ENCODE results near the gene RLN3. TPM values are rescaled to one million over a fixed set of nuclear protein-coding genes. Genes with fewer than 3 reads are reported as not detected.

Gene RLN3
- total RNA-seq, 2 donors from 2014 or later: not detected

DNA sequence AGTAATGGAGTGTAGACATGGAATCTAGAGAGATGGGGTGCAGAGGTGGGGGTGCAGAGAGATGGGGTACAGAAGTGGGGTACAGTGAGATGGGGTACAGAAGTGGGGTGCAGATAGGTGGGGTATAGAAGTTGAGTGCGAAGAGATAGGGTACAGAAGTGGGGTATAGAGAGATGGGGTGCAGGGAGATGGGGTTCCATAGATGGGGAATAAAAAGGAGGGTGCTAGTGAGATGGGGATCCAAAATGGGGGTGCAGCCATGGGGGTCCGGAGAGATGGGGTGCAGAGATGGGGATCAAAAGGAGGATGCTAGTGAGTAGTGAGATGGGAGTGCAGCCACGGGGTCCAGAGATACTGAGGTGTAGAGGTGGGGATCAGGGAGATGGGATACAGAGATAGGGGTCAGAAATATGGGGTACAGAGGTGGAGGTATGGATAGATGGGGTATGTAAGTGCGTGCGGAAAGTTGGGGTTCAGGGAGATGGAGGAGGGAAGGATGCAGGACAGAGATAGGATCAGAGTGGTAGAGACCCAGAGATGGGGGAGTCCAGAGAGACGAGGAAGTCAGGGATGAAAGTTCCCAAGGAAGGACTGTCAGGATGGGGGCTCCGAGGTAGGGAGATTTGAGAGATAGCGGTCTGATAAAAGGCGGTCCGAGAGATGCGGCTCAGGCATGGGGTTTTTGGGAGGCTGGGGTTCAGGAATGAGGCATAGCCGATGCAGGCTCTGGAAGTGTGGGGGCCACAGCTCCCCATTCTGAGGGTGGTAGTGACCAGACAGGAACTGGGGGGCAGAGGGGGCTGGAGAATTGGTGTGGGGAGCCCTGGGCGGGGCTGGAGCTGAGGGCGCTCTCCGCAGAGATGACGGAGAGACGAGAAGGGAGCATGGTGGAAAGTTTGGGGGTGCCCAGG, 30.5 kb downstream of the RLN3 start:
- TF ChIP-seq, protein P1, sequence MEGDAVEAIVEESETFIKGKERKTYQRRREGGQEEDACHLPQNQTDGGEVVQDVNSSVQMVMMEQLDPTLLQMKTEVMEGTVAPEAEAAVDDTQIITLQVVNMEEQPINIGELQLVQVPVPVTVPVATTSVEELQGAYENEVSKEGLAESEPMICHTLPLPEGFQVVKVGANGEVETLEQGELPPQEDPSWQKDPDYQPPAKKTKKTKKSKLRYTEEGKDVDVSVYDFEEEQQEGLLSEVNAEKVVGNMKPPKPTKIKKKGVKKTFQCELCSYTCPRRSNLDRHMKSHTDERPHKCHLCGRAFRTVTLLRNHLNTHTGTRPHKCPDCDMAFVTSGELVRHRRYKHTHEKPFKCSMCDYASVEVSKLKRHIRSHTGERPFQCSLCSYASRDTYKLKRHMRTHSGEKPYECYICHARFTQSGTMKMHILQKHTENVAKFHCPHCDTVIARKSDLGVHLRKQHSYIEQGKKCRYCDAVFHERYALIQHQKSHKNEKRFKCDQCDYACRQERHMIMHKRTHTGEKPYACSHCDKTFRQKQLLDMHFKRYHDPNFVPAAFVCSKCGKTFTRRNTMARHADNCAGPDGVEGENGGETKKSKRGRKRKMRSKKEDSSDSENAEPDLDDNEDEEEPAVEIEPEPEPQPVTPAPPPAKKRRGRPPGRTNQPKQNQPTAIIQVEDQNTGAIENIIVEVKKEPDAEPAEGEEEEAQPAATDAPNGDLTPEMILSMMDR (IDR thresholded peaks at IDR 0.05): no peak
- Histone ChIP-seq H3K9me3 (no peaks in the 10 kb centered on the region), H3K27me3 (no peaks in the 10 kb centered on the region), H3K4me1 (peaks cover 0 to 15% of the 10 kb centered on the region in 2 donors), H3K4me3 (no peak overlapping the region), H3K36me3 (no peaks in the 10 kb centered on the region), H3K27ac (no peak overlapping the region)
- no peak for DNase-seq (ENCODE audit: low spot score)

DNA sequence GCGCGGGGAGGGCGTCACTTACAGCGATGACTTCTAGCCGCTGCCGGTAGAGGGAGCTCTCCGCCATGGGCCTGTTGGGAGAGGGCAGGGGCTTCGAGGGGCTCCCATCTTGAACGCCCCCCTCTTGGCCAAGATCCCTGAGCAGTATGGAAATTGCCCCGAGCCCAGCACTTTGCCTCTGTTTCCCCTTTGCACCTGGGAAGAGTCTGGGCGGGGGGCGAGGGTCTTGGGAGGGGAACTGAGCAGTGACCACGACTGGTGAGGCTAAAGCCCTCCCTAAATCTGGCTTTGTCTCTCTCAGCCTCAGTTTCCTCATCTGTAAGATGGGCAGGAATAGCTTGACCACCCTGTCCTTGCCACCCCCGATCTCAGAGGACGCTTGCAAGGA, 31.1 kb downstream of the RLN3 start:
- Histone ChIP-seq H3K4me1 (peaks cover 0 to 15% of the 10 kb centered on the region in 2 donors), H3K4me3 (no peak overlapping the region), H3K36me3 (no peaks in the 10 kb centered on the region), H3K27ac (no peak overlapping the region), H3K9me3 (no peaks in the 10 kb centered on the region), H3K27me3 (no peaks in the 10 kb centered on the region)
- TF ChIP-seq, protein P1 (IDR thresholded peaks at IDR 0.05): peak; percentile 48 to 71
- DNase-seq (ENCODE audit: low spot score): no peak

DNA sequence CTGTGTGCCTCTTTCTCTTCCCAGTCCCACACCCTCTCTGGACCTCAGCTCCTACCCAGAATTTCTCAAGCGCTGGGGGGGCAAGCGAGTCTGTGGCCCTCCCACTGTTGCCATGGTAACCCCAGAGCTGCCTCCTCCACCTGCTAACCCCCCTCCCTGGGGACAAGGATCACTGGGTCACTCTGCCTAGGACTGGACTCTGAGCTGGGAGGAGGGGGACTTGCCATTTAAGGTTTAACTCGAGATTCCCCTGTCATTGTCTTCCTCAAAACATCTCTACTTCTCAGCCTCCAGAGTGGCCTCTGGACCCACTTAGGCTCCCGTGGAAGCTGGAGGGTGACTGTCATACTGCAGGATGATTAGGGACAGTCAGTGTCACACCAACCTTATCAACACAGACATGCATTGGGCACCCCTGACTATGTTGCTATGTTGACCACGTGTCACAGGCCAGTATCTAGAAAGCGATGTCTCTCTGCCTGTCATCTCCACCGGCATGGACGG, 31.8 kb downstream of the RLN3 start:
- peaks cover 0 to 15% of the 10 kb centered on the region in 2 donors for H3K4me1 ChIP-seq
- DNase-seq (ENCODE audit: low spot score): no peak
- no peaks in the 10 kb centered on the region for H3K9me3 ChIP-seq
- no peaks in the 10 kb centered on the region for H3K36me3 ChIP-seq
- no peak overlapping the region for H3K27ac ChIP-seq
- TF ChIP-seq, protein P1 (IDR thresholded peaks at IDR 0.05): no peak
- no peaks in the 10 kb centered on the region for H3K27me3 ChIP-seq
- no peak overlapping the region for H3K4me3 ChIP-seq

DNA sequence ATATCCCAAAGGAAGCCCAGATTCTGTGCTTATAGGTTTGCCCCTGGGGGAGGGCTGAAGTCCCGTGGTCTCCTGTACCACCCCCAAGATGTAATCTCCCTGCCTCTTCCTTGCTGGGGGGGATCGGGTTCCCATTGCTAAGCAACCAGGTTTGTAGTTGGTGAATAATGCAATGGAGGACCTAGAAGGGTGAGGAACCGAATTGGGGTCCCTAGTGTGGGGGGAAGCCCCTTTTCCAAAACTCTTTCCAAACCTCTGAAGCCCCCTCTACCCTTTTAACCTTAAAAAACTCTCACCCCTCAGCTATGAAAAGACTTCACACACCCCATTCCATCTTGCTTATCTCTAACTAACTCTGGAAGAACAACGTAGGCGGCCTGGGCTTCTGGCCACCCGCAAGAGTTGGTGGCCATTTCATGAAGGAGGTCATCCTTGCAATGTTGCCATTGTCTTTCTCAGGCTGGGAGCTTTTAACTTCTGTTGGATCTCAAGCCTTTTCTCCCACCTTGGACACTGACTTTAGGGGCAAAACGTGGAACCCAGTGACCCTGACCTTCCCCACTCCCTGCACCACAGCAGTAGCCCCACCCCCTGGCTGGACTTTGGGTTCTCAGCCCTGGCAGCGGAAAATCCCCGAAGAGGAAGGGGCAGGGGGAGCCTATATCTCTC, 33.3 kb downstream of the RLN3 start:
- Histone ChIP-seq H3K27me3 (no peaks in the 10 kb centered on the region), H3K27ac (no peak overlapping the region), H3K9me3 (no peaks in the 10 kb centered on the region), H3K36me3 (no peaks in the 10 kb centered on the region), H3K4me1 (peaks cover 0 to 15% of the 10 kb centered on the region in 2 donors), H3K4me3 (no peak overlapping the region)
- DNase-seq (ENCODE audit: low spot score): no peak
- TF ChIP-seq, protein P1 (IDR thresholded peaks at IDR 0.05): no peak

DNA sequence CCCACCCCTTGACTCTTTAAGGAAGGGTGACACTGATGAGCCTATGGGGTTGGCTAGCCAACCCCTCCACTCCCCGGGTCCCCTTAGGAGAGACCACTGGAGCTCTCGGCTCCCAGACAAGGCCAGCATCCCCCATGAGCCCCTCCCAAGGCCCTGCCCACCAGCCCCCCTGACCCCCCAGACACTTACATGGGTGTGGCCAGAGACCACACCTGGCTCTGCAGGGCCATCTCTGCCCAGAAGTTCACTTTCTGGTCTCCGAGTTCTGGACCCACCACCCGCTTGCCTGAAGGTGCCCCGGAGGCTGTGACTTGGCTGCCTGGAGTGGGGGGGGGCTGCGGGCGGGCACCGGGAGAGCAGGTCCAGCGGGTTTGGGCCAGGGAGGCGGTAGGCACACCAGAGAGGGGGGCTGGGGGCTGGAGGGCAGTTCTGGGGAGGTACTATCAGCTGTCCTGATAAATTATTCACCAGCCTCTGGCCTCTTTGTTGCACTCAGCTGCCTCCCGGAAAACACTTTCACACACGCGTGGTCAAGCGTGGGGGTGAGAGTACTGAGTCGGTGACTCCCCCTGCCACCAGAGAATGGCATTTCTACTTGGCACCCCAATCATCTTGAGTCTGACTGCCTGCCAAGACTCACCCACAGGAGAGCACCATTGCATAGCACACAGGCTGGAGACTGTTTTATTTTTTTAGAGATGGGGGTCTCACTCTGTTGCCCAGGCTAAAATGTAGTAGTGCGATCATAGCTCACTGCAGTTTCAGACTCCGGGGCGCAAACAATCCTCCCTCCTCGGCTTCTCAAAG, 34.0 kb downstream of the RLN3 start, which contains the start of gene PALM3:
TSS of gene PALM3 (minus strand) at position 326 of the 807 bp plus-strand sequence. CDS start at position 230, 96 bp downstream.
- no peaks in the 10 kb centered on the region for H3K27me3 ChIP-seq
- TF ChIP-seq, protein P1 (IDR thresholded peaks at IDR 0.05): no peak

More for the DNA sequence above, 34.0 kb downstream of the RLN3 start, which contains the start of gene PALM3:
- no peaks in the 10 kb centered on the region for H3K9me3 ChIP-seq
- peaks cover 0 to 14% of the 10 kb centered on the region in 2 donors for H3K4me1 ChIP-seq
- no peak within 1 kb of the TSS for H3K27ac ChIP-seq
- H3K36me3 ChIP-seq: no peaks in the 10 kb centered on the region
- H3K4me3 ChIP-seq: no peak within 1 kb of the TSS
- no peak for DNase-seq (ENCODE audit: low spot score)
